ENCODE data around the gene TSEN54.

DNA sequence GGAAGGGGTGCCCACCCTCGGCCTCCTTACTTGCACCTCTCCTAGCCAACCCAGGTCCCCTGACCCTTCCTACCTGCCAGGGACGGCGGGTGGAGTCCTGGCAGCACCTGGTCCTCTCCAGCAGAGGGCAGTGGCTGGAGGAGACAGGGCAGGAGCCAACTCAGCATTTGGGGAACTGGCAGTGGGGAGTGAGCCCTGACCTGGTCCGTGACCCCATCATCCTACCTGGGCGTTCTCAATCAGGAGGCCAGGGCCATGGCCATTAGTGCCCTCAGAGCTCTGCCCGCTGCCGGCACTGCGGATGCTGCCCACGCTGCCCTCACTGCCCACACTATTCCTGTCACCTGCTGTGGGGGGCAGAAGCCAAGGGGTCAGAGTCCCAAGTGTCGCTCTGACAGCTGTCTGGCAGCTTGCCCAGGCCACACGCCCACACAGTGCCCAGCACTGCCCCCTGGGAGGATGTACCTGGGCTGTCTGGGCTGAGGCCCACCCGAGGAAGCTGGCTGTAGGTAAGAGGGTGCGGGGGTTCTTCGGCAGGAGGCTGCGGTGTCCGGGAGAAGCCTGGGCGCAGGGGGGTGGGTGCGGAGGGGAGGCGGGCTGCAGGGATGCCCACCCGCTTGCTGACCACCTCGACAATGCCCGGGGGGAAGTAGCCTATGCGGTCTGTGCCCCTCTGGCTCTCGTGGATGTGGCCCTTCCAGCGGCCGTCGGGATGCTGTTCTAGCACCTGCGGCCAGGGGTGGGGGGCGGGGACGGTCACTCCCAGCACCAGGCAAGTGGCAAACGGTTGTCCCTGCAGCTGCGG lies 11.8 kb upstream of the TSEN54 start:
- TF ChIP-seq, protein P1, sequence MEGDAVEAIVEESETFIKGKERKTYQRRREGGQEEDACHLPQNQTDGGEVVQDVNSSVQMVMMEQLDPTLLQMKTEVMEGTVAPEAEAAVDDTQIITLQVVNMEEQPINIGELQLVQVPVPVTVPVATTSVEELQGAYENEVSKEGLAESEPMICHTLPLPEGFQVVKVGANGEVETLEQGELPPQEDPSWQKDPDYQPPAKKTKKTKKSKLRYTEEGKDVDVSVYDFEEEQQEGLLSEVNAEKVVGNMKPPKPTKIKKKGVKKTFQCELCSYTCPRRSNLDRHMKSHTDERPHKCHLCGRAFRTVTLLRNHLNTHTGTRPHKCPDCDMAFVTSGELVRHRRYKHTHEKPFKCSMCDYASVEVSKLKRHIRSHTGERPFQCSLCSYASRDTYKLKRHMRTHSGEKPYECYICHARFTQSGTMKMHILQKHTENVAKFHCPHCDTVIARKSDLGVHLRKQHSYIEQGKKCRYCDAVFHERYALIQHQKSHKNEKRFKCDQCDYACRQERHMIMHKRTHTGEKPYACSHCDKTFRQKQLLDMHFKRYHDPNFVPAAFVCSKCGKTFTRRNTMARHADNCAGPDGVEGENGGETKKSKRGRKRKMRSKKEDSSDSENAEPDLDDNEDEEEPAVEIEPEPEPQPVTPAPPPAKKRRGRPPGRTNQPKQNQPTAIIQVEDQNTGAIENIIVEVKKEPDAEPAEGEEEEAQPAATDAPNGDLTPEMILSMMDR (IDR thresholded peaks at IDR 0.05; ENCODE audit: low read depth, low read length, poor library complexity, severe bottlenecking) = peak; percentile 73
- TF ChIP-seq EZH2phosphoT487 (IDR thresholded peaks at IDR 0.05; ENCODE audit: borderline replicate concordance, low read length) = no peak
